DOHH2 (cell line): ENCODE data around the gene TIMP3.

ENCODE experiments used
- EZH2phosphoT487 ChIP-seq: fragments of 200-600 bp; sonication (generic); IDR thresholded peaks from 2 replicates; pipeline ENCODE4 v1.6.1; 2017; ENCODE audit warnings: borderline replicate concordance, mild to moderate bottlenecking, antibody characterized with exemption, low read length, moderate library complexity, mixed read lengths
- TF ChIP-seq, protein P1 (sequence below): fragments of 200-600 bp; sonication (generic); IDR thresholded peaks from one replicate; pipeline ENCODE4 v1.5.1; 2014; ENCODE audit warnings: antibody characterized with exemption, mild to moderate bottlenecking, low read depth, low read length; ENCODE audit not compliant: poor library complexity, severe bottlenecking

DNA sequence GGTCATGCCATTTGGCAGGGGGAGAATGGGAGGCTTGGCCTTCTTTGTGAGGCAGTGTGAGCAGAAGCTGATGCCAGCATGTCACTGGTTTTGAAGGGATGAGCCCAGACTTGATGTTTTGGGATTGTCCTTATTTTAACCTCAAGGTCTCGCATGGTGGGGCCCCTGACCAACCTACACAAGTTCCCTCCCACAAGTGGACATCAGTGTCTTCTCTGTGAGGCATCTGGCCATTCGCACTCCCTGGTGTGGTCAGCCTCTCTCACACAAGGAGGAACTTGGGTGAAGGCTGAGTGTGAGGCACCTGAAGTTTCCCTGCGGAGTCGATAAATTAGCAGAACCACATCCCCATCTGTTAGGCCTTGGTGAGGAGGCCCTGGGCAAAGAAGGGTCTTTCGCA, 59.8 kb downstream of the TIMP3 start:
- TF ChIP-seq, protein P1, sequence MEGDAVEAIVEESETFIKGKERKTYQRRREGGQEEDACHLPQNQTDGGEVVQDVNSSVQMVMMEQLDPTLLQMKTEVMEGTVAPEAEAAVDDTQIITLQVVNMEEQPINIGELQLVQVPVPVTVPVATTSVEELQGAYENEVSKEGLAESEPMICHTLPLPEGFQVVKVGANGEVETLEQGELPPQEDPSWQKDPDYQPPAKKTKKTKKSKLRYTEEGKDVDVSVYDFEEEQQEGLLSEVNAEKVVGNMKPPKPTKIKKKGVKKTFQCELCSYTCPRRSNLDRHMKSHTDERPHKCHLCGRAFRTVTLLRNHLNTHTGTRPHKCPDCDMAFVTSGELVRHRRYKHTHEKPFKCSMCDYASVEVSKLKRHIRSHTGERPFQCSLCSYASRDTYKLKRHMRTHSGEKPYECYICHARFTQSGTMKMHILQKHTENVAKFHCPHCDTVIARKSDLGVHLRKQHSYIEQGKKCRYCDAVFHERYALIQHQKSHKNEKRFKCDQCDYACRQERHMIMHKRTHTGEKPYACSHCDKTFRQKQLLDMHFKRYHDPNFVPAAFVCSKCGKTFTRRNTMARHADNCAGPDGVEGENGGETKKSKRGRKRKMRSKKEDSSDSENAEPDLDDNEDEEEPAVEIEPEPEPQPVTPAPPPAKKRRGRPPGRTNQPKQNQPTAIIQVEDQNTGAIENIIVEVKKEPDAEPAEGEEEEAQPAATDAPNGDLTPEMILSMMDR, result no peak
- TF ChIP-seq EZH2phosphoT487, result no peak
